Activated CD8-positive, alpha-beta T cell treated with anti-CD3 and anti-CD28 coated beads, Interleukin-2, amount 10 ng/mL, durations not matched to agents 7 days and 5 days (primary cell): ENCODE measurements around the gene ROMO1. TPM values are rescaled to one million over a fixed set of nuclear protein-coding genes. Genes with fewer than 3 reads are reported as not detected.
"Not testable (repeated sequence)": the region's sequence is repeated elsewhere in the genome, so short reads cannot be mapped to it uniquely, and the experiment has no call there.

Source experiments
- ATAC-seq: fragments of 150-1000 bp; cut with Tn5 transposase; one replicate; pipeline ENCODE4 v1.10.0; 2021; ENCODE audit warnings: moderate library complexity
- CTCF ChIA-PET: fragments of 350-600 bp; sonication (Branson Sonifier 250); formaldehyde crosslinking; loops from one replicate; lab custom pipeline; 2021; ENCODE audit warnings: antibody characterized with exemption; lab: Charles Lee
- POLR2A ChIA-PET: fragments of 350-600 bp; sonication (Branson Sonifier 250); formaldehyde crosslinking; loops from one replicate; lab custom pipeline; 2021; ENCODE audit warnings: antibody characterized with exemption; lab: Charles Lee
- DNase-seq: peaks from one replicate; pipeline ENCODE4 v3.0.0-alpha.2; 2020
- H3K27ac Mint-ChIP-seq: one replicate; pipeline ENCODE4 v1.8.0; 2021; ENCODE audit warnings: mild to moderate bottlenecking, mixed read lengths
- H3K27me3 Mint-ChIP-seq: one replicate; pipeline ENCODE4 v1.8.0; 2021; ENCODE audit warnings: low read depth, mixed read lengths
- H3K36me3 Mint-ChIP-seq: one replicate; pipeline ENCODE4 v1.8.0; 2021; ENCODE audit warnings: low read depth, mixed read lengths
- H3K4me1 Mint-ChIP-seq: one replicate; pipeline ENCODE4 v1.8.0; 2021; ENCODE audit warnings: low read depth, mixed read lengths
- H3K4me3 Mint-ChIP-seq: one replicate; pipeline ENCODE4 v1.8.0; 2021; ENCODE audit warnings: mild to moderate bottlenecking, mixed read lengths
- H3K9me3 Mint-ChIP-seq: one replicate; pipeline ENCODE4 v1.8.0; 2022; ENCODE audit warnings: mixed read lengths; ENCODE audit not compliant: insufficient read depth
- total RNA-seq, 2 experiments: library from RNA; stranded (reverse); gene quantifications; one replicate each; pipeline ENCODE4 v1.2.3, GENCODE V29; 2021

ROMO1 gene
- total RNA-seq, 2 experiments from 2014 or later = 134 to 143 TPM

- ChIA-PET POLR2A (interaction anchor here (1.2 to 1.5 kb wide), 2 partner anchors 14 to 20 kb away, joined by 5 to 6 read pairs; partner anchors contain the start of gene RBM39), CTCF (no interaction called here)
- H3K4me1 Mint-ChIP-seq = peaks cover 30% of the 10 kb centered on the region
- H3K27me3 Mint-ChIP-seq = no peaks in the 10 kb centered on the region
- no peak overlapping the region for H3K4me3 Mint-ChIP-seq
- H3K27ac Mint-ChIP-seq = peak overlapping the region; percentile 31
- ATAC-seq = no peak
- H3K9me3 Mint-ChIP-seq = no peaks in the 10 kb centered on the region
- DNase-seq = no peak
- peaks cover 71% of the 10 kb centered on the region for H3K36me3 Mint-ChIP-seq
Observed at GRCh38 chr20:35721621-35722020, 22.4 kb downstream of the ROMO1 start.

DNA sequence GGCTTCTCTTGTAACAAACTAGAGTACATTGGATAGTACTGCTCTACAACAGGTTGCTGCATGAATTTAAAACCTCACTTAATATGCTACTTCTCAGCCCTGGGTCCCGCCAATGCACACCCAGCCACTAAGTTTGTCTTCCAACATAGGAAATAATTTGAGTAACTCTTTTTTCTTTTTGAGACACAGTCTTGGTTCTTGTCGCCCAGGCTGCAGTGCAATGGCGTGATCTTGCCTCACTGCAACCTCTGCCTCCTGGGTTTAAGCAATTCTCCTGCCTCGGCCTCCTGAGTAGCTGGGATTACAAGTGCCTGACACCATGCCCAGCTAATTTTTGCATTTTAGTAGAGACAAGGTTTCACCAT, 24.1 kb downstream of the ROMO1 start:
- H3K4me3 Mint-ChIP-seq = not testable (repeated sequence)
- H3K36me3 Mint-ChIP-seq = peaks cover 70% of the 10 kb centered on the region
- POLR2A ChIA-PET = interaction anchor here (0.6 kb wide), 1 partner anchor 12 kb away, joined by 3 read pairs; no protein-coding TSS in a partner anchor

DNA sequence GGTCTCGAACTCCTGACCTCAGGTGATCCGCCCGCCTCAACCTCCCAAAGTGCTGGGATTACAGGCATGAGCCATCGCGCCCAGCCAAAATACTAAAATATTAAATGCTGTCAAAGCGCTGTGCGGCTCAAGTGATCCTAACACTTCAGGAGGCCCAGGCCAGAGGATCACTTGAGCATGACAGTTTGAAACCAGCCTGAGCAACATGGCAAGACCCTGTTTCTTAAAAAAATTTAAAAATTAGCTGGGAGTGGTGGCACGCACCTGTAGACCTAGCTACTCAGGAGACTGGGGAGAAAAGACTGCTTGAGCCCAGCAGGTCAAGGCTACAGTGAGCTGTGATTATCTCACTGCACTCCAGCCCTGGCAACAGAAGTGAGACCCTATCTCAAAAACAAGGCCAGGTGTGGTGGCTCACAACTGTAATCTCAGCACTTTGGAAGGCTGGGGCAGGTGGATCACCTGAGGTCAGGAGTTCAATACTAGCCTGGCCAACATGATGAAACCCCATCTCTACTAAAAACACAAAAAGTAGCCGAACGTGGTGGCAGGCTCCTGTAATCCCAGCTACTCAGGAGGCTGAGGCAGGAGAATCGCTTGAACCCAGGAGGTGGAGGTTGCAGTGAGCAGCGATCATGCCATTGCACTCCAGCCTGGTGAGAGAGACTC, 24.6 kb downstream of the ROMO1 start:
- POLR2A ChIA-PET = interaction anchor here (0.6 kb wide), 1 partner anchor 11 kb away, joined by 3 read pairs; no protein-coding TSS in a partner anchor
- peaks cover 31% of the 10 kb centered on the region for H3K4me1 Mint-ChIP-seq
- H3K27ac Mint-ChIP-seq = not testable (repeated sequence)

More for the DNA sequence above, 24.1 kb downstream of the ROMO1 start:
- not testable (repeated sequence) for DNase-seq, H3K27ac Mint-ChIP-seq, H3K27me3 Mint-ChIP-seq, H3K9me3 Mint-ChIP-seq
- peaks cover 31% of the 10 kb centered on the region for H3K4me1 Mint-ChIP-seq
- CTCF ChIA-PET = interaction anchor here (1.0 to 1.4 kb wide), 2 partner anchors 8 to 21 kb away, joined by 3 read pairs; no protein-coding TSS in a partner anchor
- peak; percentile 14 for ATAC-seq

GRCh38 chr20:35724321-35725230, 25.4 kb downstream of the ROMO1 start:
- ATAC-seq = no peak
- no peak overlapping the region for H3K27ac Mint-ChIP-seq
- POLR2A ChIA-PET = interaction anchor here (0.6 kb wide), 1 partner anchor 219 kb away, joined by 3 read pairs; no protein-coding TSS in a partner anchor

More for the DNA sequence above, 24.6 kb downstream of the ROMO1 start:
- CTCF ChIA-PET = interaction anchor here (1.0 to 1.4 kb wide), 2 partner anchors 9 to 21 kb away, joined by 3 read pairs; no protein-coding TSS in a partner anchor
- DNase-seq, H3K9me3 Mint-ChIP-seq, H3K27me3 Mint-ChIP-seq, ATAC-seq, H3K4me3 Mint-ChIP-seq: not testable (repeated sequence)
- peaks cover 69% of the 10 kb centered on the region for H3K36me3 Mint-ChIP-seq

GRCh38 chr20:35726842-35727711, 27.9 kb downstream of the ROMO1 start:
- peaks cover 63% of the 10 kb centered on the region for H3K36me3 Mint-ChIP-seq
- no peak for DNase-seq
- no peak for ATAC-seq
- peaks cover 30% of the 10 kb centered on the region for H3K4me1 Mint-ChIP-seq
- no peaks in the 10 kb centered on the region for H3K27me3 Mint-ChIP-seq
- ChIA-PET POLR2A (interaction anchor here (1.0 to 3.2 kb wide), 4 partner anchors 8 to 12 kb away, joined by 3 to 13 read pairs (median 6); no protein-coding TSS in a partner anchor), CTCF (no interaction called here)
- no peak overlapping the region for H3K4me3 Mint-ChIP-seq
- H3K9me3 Mint-ChIP-seq = no peaks in the 10 kb centered on the region
- no peak overlapping the region for H3K27ac Mint-ChIP-seq

More at GRCh38 chr20:35724321-35725230, 25.4 kb downstream of the ROMO1 start:
- Mint-ChIP-seq H3K36me3 (peaks cover 71% of the 10 kb centered on the region), H3K9me3 (no peaks in the 10 kb centered on the region), H3K27me3 (no peaks in the 10 kb centered on the region), H3K4me1 (peaks cover 31% of the 10 kb centered on the region), H3K4me3 (no peak overlapping the region)
- CTCF ChIA-PET = interaction anchor here (1.3 to 1.4 kb wide), 2 partner anchors 10 to 11 kb away, joined by 3 to 4 read pairs; no protein-coding TSS in a partner anchor
- DNase-seq = no peak

GRCh38 chr20:35729283-35729807, 30.1 kb downstream of the ROMO1 start:
- Mint-ChIP-seq H3K36me3 (peaks cover 70% of the 10 kb centered on the region), H3K27me3 (no peaks in the 10 kb centered on the region), H3K27ac (no peak overlapping the region), H3K4me3 (no peak overlapping the region), H3K9me3 (no peaks in the 10 kb centered on the region), H3K4me1 (peaks cover 42% of the 10 kb centered on the region)
- POLR2A ChIA-PET = interaction anchor here (0.6 to 3.2 kb wide), 9 partner anchors 8 to 1280 kb away, joined by 3 to 13 read pairs (median 4); no protein-coding TSS in a partner anchor
- DNase-seq (no peak), ATAC-seq (no peak)
- CTCF ChIA-PET = interaction anchor here (1.0 to 1.9 kb wide), 4 partner anchors 10 to 155 kb away, joined by 4 to 6 read pairs (median 4); no protein-coding TSS in a partner anchor

DNA sequence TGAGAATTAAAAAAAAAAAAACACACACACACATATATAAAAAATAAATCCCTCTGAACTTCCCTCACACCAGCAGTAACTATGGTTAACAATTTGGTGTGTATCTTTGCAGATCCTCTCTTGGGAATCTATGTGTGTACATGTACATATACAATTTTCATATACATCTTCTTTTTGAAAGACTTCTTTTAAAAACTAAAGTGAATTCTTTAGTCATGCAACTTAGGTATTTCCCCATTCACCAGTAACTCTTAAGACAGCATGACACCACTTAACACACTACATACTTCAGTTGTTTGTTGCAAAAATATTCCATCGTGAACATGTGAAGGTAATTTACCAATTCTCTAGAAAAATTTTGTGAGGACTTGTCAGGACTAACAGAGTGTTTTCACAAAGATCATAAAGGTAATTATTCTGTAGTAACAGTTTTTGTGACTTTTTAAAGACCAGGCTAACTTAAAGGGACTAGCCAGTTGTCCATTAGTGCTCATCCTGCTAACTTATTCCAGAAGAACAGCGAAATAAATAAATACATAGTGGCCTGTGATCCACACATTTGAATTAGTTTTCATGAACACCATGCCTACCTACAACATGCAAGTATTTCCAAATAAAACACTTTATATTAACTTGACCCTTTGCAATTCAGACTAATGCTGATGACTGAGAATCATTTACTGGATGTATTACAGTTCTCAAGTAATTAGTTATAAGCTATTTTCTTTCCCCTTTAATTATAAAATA, 30.8 kb downstream of the ROMO1 start:
- Mint-ChIP-seq H3K27ac (no peak overlapping the region), H3K27me3 (no peaks in the 10 kb centered on the region), H3K9me3 (no peaks in the 10 kb centered on the region), H3K4me3 (no peak overlapping the region), H3K4me1 (peaks cover 45% of the 10 kb centered on the region), H3K36me3 (peaks cover 66% of the 10 kb centered on the region)
- ChIA-PET CTCF (interaction anchor here (0.6 to 1.9 kb wide), 6 partner anchors 9 to 1293 kb away, joined by 4 to 6 read pairs (median 4); partner anchors contain the start of gene RBM39), POLR2A (interaction anchor here (0.8 to 2.7 kb wide), 4 partner anchors 11 to 65 kb away, joined by 3 to 12 read pairs (median 8); partner anchors contain the start of genes CPNE1, RBM12 and RBM39)
- no peak for DNase-seq
- no peak for ATAC-seq

DNA sequence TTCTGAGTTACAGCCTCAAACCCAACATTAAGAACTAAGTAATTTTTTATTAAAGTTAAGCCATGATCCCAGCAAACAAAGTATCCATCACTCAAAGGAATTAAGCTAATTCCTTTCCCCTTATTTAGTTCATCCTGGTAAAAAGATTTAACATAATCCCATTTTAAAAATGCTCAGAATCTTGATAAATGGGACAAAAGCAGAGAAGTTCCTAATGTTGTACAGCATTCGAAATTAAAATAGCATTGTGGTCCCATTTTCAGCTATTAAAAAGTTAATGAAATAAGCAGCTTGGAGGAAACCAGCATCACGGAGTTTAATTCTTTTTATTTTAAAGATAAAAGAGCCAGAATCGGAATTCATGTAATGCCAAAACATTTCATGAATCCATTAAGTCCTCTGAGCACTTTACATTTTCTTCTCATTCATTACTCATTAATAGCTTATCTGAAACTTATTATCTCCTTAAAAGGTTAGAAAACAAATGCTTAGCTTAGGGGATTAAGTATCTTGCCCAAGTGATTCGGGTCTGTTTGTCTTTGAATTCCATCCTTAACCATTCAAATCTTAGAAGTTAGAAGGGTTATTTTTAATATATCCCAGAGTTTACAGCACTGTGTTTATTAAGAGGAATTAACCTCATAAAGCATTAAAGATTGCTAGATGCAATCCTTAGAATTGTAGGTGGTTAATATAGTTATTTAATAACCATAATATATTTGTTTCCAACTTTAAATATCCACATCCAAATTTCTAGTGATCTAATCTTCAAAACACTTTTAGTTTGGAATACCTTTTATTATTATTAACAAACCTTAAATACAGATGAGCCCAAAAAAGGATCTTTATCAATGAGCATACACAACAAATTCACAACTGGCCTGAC, 31.6 kb downstream of the ROMO1 start:
- no peak for ATAC-seq
- H3K36me3 Mint-ChIP-seq = peaks cover 66% of the 10 kb centered on the region
- DNase-seq = no peak
- POLR2A ChIA-PET = interaction anchor here (0.8 to 2.1 kb wide), 3 partner anchors 9 to 66 kb away, joined by 3 to 12 read pairs (median 4); partner anchors contain the start of genes CPNE1, RBM12 and RBM39
- CTCF ChIA-PET = interaction anchor here (0.6 to 1.9 kb wide), 4 partner anchors 9 to 1293 kb away, joined by 4 to 5 read pairs (median 4); partner anchors contain the start of gene RBM39
- H3K27ac Mint-ChIP-seq = no peak overlapping the region
- H3K4me1 Mint-ChIP-seq = peaks cover 45% of the 10 kb centered on the region
- H3K9me3 Mint-ChIP-seq = no peaks in the 10 kb centered on the region
- no peaks in the 10 kb centered on the region for H3K27me3 Mint-ChIP-seq
- no peak overlapping the region for H3K4me3 Mint-ChIP-seq

DNA sequence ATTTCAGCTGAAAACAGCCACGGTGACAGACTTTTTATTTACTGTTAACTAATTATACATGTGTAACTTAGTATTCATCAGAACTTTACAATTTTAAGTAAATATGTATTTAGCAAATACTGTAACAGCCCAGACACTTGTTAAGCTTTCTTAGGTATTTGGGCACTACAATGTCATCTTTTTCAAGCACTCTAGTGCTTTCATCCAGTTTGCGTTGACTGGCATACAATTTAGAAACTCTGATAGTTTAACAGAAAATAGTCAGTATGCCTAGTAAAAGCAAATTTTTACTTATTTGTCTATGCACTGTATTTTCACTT, 32.2 kb downstream of the ROMO1 start:
- CTCF ChIA-PET = interaction anchor here (1.1 kb wide), 1 partner anchor 8 kb away, joined by 5 read pairs; no protein-coding TSS in a partner anchor
- no peaks in the 10 kb centered on the region for H3K27me3 Mint-ChIP-seq
- no peak overlapping the region for H3K4me3 Mint-ChIP-seq
- POLR2A ChIA-PET = interaction anchor here (1.1 to 2.1 kb wide), 2 partner anchors 8 to 10 kb away, joined by 4 to 12 read pairs; partner anchors contain the start of gene RBM39
- DNase-seq (no peak), ATAC-seq (no peak)
- H3K27ac Mint-ChIP-seq = no peak overlapping the region
- peaks cover 67% of the 10 kb centered on the region for H3K36me3 Mint-ChIP-seq
- peaks cover 48% of the 10 kb centered on the region for H3K4me1 Mint-ChIP-seq
- no peaks in the 10 kb centered on the region for H3K9me3 Mint-ChIP-seq
